ENCODE measurements around the gene DSCAM.

GRCh38 chr21:40316104-40316503 lies 530.9 kb downstream of the DSCAM start:
- TF ChIP-seq REST (IDR thresholded peaks at IDR 0.05; ENCODE audit: insufficient replicate concordance, low read depth) (no peak), CTCF (IDR thresholded peaks at IDR 0.05; ENCODE audit: insufficient read depth, low read length) (no peak), POLR2AphosphoS5 (IDR thresholded peaks at IDR 0.05; ENCODE audit: low read depth) (no peak)
